Ascending aorta (tissue), 2 donors: ENCODE data around the gene KCMF1. TPM values are rescaled to one million over a fixed set of nuclear protein-coding genes. Genes with fewer than 3 reads are reported as not detected.

Source experiments
- DNase-seq, 2 donors: peaks; one replicate each; pipeline ENCODE4 v3.0.0-alpha.2; 2019; ENCODE audit warnings: low spot score in 2 of 2
- H3K27ac ChIP-seq, 2 donors: fragments of 200-600 bp; sonication (generic); one replicate each; pipeline ENCODE4 v1.5.1; 2016 to 2017; ENCODE audit warnings: mild to moderate bottlenecking in 1 of 2
- H3K27me3 ChIP-seq: fragments of 200-600 bp; sonication (generic); one replicate; pipeline ENCODE4 v1.5.1; 2017
- H3K36me3 ChIP-seq, 2 donors: fragments of 200-600 bp; sonication (generic); one replicate each; pipeline ENCODE4 v1.5.1; 2016
- H3K4me1 ChIP-seq, 2 donors: fragments of 200-600 bp; sonication (generic); one replicate each; pipeline ENCODE4 v1.5.1; 2016 to 2017; ENCODE audit warnings: mild to moderate bottlenecking in 1 of 2
- H3K4me3 ChIP-seq, 2 donors: fragments of 200-600 bp; sonication (generic); one replicate each; pipeline ENCODE4 v1.5.1; 2016 to 2017; ENCODE audit warnings: mild to moderate bottlenecking in 1 of 2
- H3K9me3 ChIP-seq, 2 donors: fragments of 200-600 bp; sonication (generic); one replicate each; pipeline ENCODE4 v1.5.1; 2016
- CTCF ChIP-seq, 3 experiments: fragments of 200-600 bp in 2 of 3; fragments of 450-650 bp in 1 of 3; sonication (generic) in 2 of 3; IDR thresholded peaks; one replicate each; pipeline ENCODE4 v1.5.1; 2016 to 2019; ENCODE audit warnings: antibody characterized with exemption in 3 of 3, mild to moderate bottlenecking in 1 of 3, moderate library complexity in 1 of 3
- intact Hi-C: fragments of 100-400 bp; cut with DNase I; formaldehyde crosslinking; loops from one replicate; pipeline ENCODE4 v1.15.1; 2023
- total RNA-seq: library from RNA; depleted of rRNA; stranded (reverse); fragments of >200 nt; gene quantifications from one replicate; pipeline ENCODE4 v1.1.0, GENCODE V29; 2016

The KCMF1 gene
- total RNA-seq, 1 donor from 2014 or later: 14.4 TPM

- intact Hi-C loops: no loop called here
- H3K27ac ChIP-seq: peak overlapping the region in 1 of 2 donors; percentile 26
- DNase-seq: no peak
Measured at GRCh38 chr2:84958135-84959059, 12.6 kb upstream of the KCMF1 start.

GRCh38 chr2:84959095-84959565 lies 11.8 kb upstream of the KCMF1 start:
- Histone ChIP-seq H3K27ac (no peak overlapping the region), H3K36me3 (no peaks in the 10 kb centered on the region), H3K4me3 (no peak overlapping the region), H3K27me3 (no peaks in the 10 kb centered on the region), H3K9me3 (no peaks in the 10 kb centered on the region), H3K4me1 (peaks cover 0 to 5% of the 10 kb centered on the region in 2 donors)
- intact Hi-C loops: no loop called here
- no peak for TF ChIP-seq CTCF (IDR thresholded peaks at IDR 0.05)
- DNase-seq: no peak

More at GRCh38 chr2:84958135-84959059, 12.6 kb upstream of the KCMF1 start:
- Histone ChIP-seq H3K4me3 (no peak overlapping the region), H3K9me3 (no peaks in the 10 kb centered on the region), H3K27me3 (no peaks in the 10 kb centered on the region), H3K4me1 (peaks cover 0 to 5% of the 10 kb centered on the region in 2 donors), H3K36me3 (no peaks in the 10 kb centered on the region)
- no peak for TF ChIP-seq CTCF (IDR thresholded peaks at IDR 0.05)

GRCh38 chr2:84959566-84960506 lies 11.1 kb upstream of the KCMF1 start:
- Histone ChIP-seq H3K36me3 (no peaks in the 10 kb centered on the region), H3K4me1 (peaks cover 0 to 5% of the 10 kb centered on the region in 2 donors), H3K27ac (no peak overlapping the region), H3K27me3 (no peaks in the 10 kb centered on the region), H3K4me3 (no peak overlapping the region), H3K9me3 (no peaks in the 10 kb centered on the region)
- no peak for DNase-seq
- no peak for TF ChIP-seq CTCF (IDR thresholded peaks at IDR 0.05)
- intact Hi-C loops: no loop called here

- DNase-seq: no peak
- H3K4me1 ChIP-seq: peaks cover 0 to under 1% of the 10 kb centered on the region in 2 donors
- intact Hi-C loops: no loop called here
Measured at GRCh38 chr2:84962917-84963316, 8.0 kb upstream of the KCMF1 start.

More at GRCh38 chr2:84962917-84963316, 8.0 kb upstream of the KCMF1 start:
- Histone ChIP-seq H3K27ac (no peak overlapping the region), H3K27me3 (no peaks in the 10 kb centered on the region), H3K9me3 (no peaks in the 10 kb centered on the region), H3K4me3 (no peak overlapping the region), H3K36me3 (peaks cover 0 to 9% of the 10 kb centered on the region in 2 donors)
- TF ChIP-seq CTCF (IDR thresholded peaks at IDR 0.05): no peak
